HCT116 (cell line): ENCODE data around the gene DPH6. TPM values are rescaled to one million over a fixed set of nuclear protein-coding genes. Genes with fewer than 3 reads are reported as not detected.

Experiments
- ATAC-seq: fragments of 200-7000 bp; cut with Tn5 transposase; 2 replicates; pipeline ENCODE4 v1.9.1; 2020; ENCODE audit warnings: mild to moderate bottlenecking, moderate library complexity
- BruUV-seq: library from RNA; stranded (reverse); fragments of 400-500 nt; replicated peaks from 2 replicates; lab custom pipeline; 2021; lab: Mats Ljungman, UMichigan
- CTCF ChIA-PET: fragments of 300-600 bp; sonication (Branson Sonifier 250); formaldehyde crosslinking; loops from one replicate; lab custom pipeline; 2021; ENCODE audit warnings: antibody characterized with exemption; lab: Charles Lee
- POLR2A ChIA-PET: fragments of 300-600, 350-600 bp; sonication (Branson Sonifier 250); formaldehyde crosslinking; loops from one replicate; lab custom pipeline; 2021; ENCODE audit warnings: antibody characterized with exemption; lab: Charles Lee
- RAD21 ChIA-PET, 2 experiments: fragments of 300-600 bp; sonication (Branson Sonifier 250); formaldehyde crosslinking; loops; one replicate each; lab custom pipeline; 2023; ENCODE audit warnings: low total read pairs in 2 of 2; ENCODE audit not compliant: uncharacterized antibody in 2 of 2, unreplicated experiment in 2 of 2, low non-redundant PET in 1 of 2; lab: Charles Lee
- DNase-seq: peaks from one replicate; pipeline ENCODE4 v3.0.0-alpha.2; 2010; ENCODE audit warnings: low read depth, low spot score
- H2AFZ ChIP-seq: fragments of 200-600 bp; shearing (Covaris generic), sonication (generic); 2 replicates; pipeline ENCODE4 v1.6.1; 2017; ENCODE audit warnings: low read depth, mixed run types, mixed read lengths, antibody characterized with exemption, low read length; ENCODE audit not compliant: poor library complexity, severe bottlenecking
- H3K27ac ChIP-seq: 2 replicates; pipeline ENCODE4 v1.5.1; 2012; ENCODE audit warnings: low read depth, low read length
- H3K27me3 ChIP-seq: fragments of 200-600 bp; sonication (generic); 2 replicates; pipeline ENCODE4 v1.6.1; 2016; ENCODE audit warnings: mixed run types, low read length, mixed read lengths; ENCODE audit not compliant: insufficient read depth
- H3K36me3 ChIP-seq, 2 experiments: fragments of 200-500 bp in 1 of 2; fragments of 200-600 bp in 1 of 2; sonication (Bioruptor generic) in 1 of 2; sonication (generic) in 1 of 2; 2 replicates each; pipeline versions ENCODE4 v1.5.1 to v1.6.1; 2014 to 2016; ENCODE audit warnings: low read length in 2 of 2, inconsistent platforms in 1 of 2, mixed read lengths in 1 of 2, mixed run types in 1 of 2; ENCODE audit not compliant: insufficient read depth in 2 of 2, control insufficient read depth in 1 of 2
- H3K4me1 ChIP-seq, 2 experiments: fragments of 200-600 bp in 1 of 2; sonication (generic) in 1 of 2; 2 replicates each; pipeline versions ENCODE4 v1.5.1 to v1.6.1; 2012 to 2017; ENCODE audit warnings: low read length in 2 of 2, inconsistent platforms in 1 of 2, mild to moderate bottlenecking in 1 of 2, mixed read lengths in 1 of 2, mixed run types in 1 of 2, moderate library complexity in 1 of 2; ENCODE audit not compliant: insufficient read depth in 2 of 2, control insufficient read depth in 1 of 2
- H3K4me2 ChIP-seq: fragments of 200-600 bp; sonication (generic); 2 replicates; pipeline ENCODE4 v1.6.1; 2017; ENCODE audit warnings: mixed run types, low read length, mixed read lengths
- H3K4me3 ChIP-seq, 2 experiments: fragments of 200-600 bp in 1 of 2; sonication (generic) in 1 of 2; replicated peaks in 1 of 2; 2 replicates each; pipeline ENCODE4 v1.5.1; 2011 to 2016; ENCODE audit warnings: low read length in 2 of 2, control low read depth in 1 of 2, low read depth in 1 of 2, mild to moderate bottlenecking in 1 of 2, mixed read lengths in 1 of 2, mixed run types in 1 of 2
- H3K79me2 ChIP-seq: fragments of 200-600 bp; sonication (generic); 2 replicates; pipeline ENCODE4 v1.6.1; 2017; ENCODE audit warnings: mild to moderate bottlenecking, mixed run types, low read length, moderate library complexity, mixed read lengths; ENCODE audit not compliant: insufficient read depth
- H3K9ac ChIP-seq: fragments of 200-600 bp; sonication (generic); 2 replicates; pipeline ENCODE4 v1.6.1; 2016; ENCODE audit warnings: low read length, mixed read lengths
- H3K9me2 ChIP-seq: fragments of 200-600 bp; sonication (generic), shearing (Covaris generic); 2 replicates; pipeline ENCODE4 v1.6.1; 2017; ENCODE audit warnings: mixed run types, mild to moderate bottlenecking, moderate library complexity; ENCODE audit not compliant: insufficient read depth
- H3K9me3 ChIP-seq, 2 experiments: fragments of 200-500 bp in 1 of 2; fragments of 200-600 bp in 1 of 2; sonication (Bioruptor generic) in 1 of 2; sonication (generic) in 1 of 2; 2 replicates each; pipeline ENCODE4 v1.6.1; 2014 to 2017; ENCODE audit warnings: low read length in 2 of 2, mixed read lengths in 2 of 2, inconsistent platforms in 1 of 2, low read depth in 1 of 2, mild to moderate bottlenecking in 1 of 2, mixed run types in 1 of 2, moderate library complexity in 1 of 2; ENCODE audit not compliant: control insufficient read depth in 1 of 2, insufficient read depth in 1 of 2
- H4K20me1 ChIP-seq: fragments of 200-600 bp; sonication (generic), shearing (Covaris generic); 2 replicates; pipeline ENCODE4 v1.6.1; 2017; ENCODE audit warnings: mixed run types, mild to moderate bottlenecking, moderate library complexity; ENCODE audit not compliant: insufficient read depth
- CEBPB ChIP-seq: IDR thresholded peaks from 2 replicates; pipeline ENCODE4 v1.6.1; 2012; ENCODE audit warnings: low read depth
- EGR1 ChIP-seq: IDR thresholded peaks from 2 replicates; pipeline ENCODE4 v1.6.1; 2012; ENCODE audit warnings: low read depth
- EZH2 ChIP-seq: fragments of 200-600 bp; sonication (generic); IDR thresholded peaks from 2 replicates; pipeline ENCODE4 v1.6.1; 2017; ENCODE audit warnings: antibody characterized with exemption, mixed run types
- EZH2phosphoT487 ChIP-seq: fragments of 200-600 bp; IDR thresholded peaks from 2 replicates; pipeline ENCODE4 v1.6.1; 2018; ENCODE audit warnings: antibody characterized with exemption, borderline replicate concordance
- JUND ChIP-seq: IDR thresholded peaks from 2 replicates; pipeline ENCODE4 v1.6.1; 2012
- MAX ChIP-seq: IDR thresholded peaks from 2 replicates; pipeline ENCODE4 v1.6.1; 2012
- POLR2AphosphoS5 ChIP-seq: IDR thresholded peaks from 2 replicates; pipeline ENCODE4 v1.6.1; 2011; ENCODE audit warnings: mild to moderate bottlenecking, low read depth, low read length, moderate library complexity
- RAD21 ChIP-seq: IDR thresholded peaks from 2 replicates; pipeline ENCODE4 v1.6.1; 2012; ENCODE audit warnings: low read depth, mild to moderate bottlenecking
- SRF ChIP-seq: IDR thresholded peaks from 2 replicates; pipeline ENCODE4 v1.6.1; 2012; ENCODE audit warnings: low read depth
- ZBTB33 ChIP-seq: IDR thresholded peaks from 2 replicates; pipeline ENCODE4 v1.6.1; 2011; ENCODE audit warnings: mild to moderate bottlenecking, low read length, moderate library complexity; ENCODE audit not compliant: insufficient replicate concordance; ENCODE audit errors: extremely low read depth
- ZFX ChIP-seq: fragments of 450-650 bp; IDR thresholded peaks from 2 replicates; pipeline ENCODE4 v1.6.1; 2017
- intact Hi-C: fragments of 100-400 bp; cut with micrococcal nuclease; formaldehyde crosslinking; loops from 2 replicates; pipeline ENCODE4 v1.10.0; 2022
- total RNA-seq: library from RNA; stranded (reverse); gene quantifications from one replicate; pipeline ENCODE4 v1.2.1, GENCODE V29; 2021; ENCODE audit not compliant: unreplicated experiment

DPH6 gene
- total RNA-seq, 1 experiment from 2014 or later = 18.2 TPM

- Histone ChIP-seq H3K9me2 (no peaks in the 10 kb centered on the region), H3K27ac (peak overlapping the region; percentile 95), H3K27me3 (no peaks in the 10 kb centered on the region), H3K9me3 (no peaks in the 10 kb centered on the region), H2AFZ (peak overlapping the region; percentile 55), H3K4me3 (peak overlapping the region; percentile 75 to 80), H3K9ac (peak overlapping the region; percentile 87), H3K36me3 (no peaks in the 10 kb centered on the region), H3K4me1 (peaks cover 10 to 20% of the 10 kb centered on the region in 2 experiments), H3K79me2 (0 out of 2 replicates have a peak, but pooled peaks cover 15% of the 10 kb centered on the region), H3K4me2 (peak overlapping the region; percentile 90), H4K20me1 (no peaks in the 10 kb centered on the region)
- ChIA-PET RAD21 (no interaction called here), CTCF (no interaction called here), POLR2A (interaction anchor here (0.9 kb wide), 1 partner anchor 10 kb away, joined by 3 read pairs; no protein-coding TSS in a partner anchor)
- ATAC-seq (peak; percentile 63), DNase-seq (peak; percentile 21)
- intact Hi-C loops = no loop called here
- TF ChIP-seq EGR1 = no peak; the same call in 1 of the 2 replicates
- no peak for TF ChIP-seq ZBTB33
- TF ChIP-seq JUND = no peak
- TF ChIP-seq POLR2AphosphoS5 = no peak
- TF ChIP-seq MAX = no peak
- TF ChIP-seq RAD21 = no peak
- TF ChIP-seq EZH2phosphoT487 = no peak
- no peak for TF ChIP-seq EZH2
- TF ChIP-seq SRF = no peak
- TF ChIP-seq CEBPB = no peak
- TF ChIP-seq ZFX = no peak
- BruUV-seq = TSS peak; percentile 75
Measured at GRCh38 chr15:35545316-35545823, 595 bp downstream of the DPH6 start.
